GM12864 (cell line): ENCODE measurements around the gene TSPYL1.
"Not testable (repeated sequence)": the region's sequence is repeated elsewhere in the genome, so short reads cannot be mapped to it uniquely, and the experiment has no call there.

Experiments used
- DNase-seq: peaks from one replicate; pipeline ENCODE4 v3.0.0-alpha.2; 2011; ENCODE audit warnings: low read depth
- H3K4me3 ChIP-seq: 2 replicates; pipeline ENCODE4 v1.5.1; 2011; ENCODE audit warnings: mild to moderate bottlenecking, low read depth, low read length, control low read depth
- TF ChIP-seq, protein P1 (sequence below): IDR thresholded peaks from 2 replicates; pipeline ENCODE4 v1.5.1; 2011; ENCODE audit warnings: low read depth, mild to moderate bottlenecking, moderate library complexity, low read length, control low read depth, inconsistent platforms; ENCODE audit errors: missing control alignments

TSPYL1 gene

DNA sequence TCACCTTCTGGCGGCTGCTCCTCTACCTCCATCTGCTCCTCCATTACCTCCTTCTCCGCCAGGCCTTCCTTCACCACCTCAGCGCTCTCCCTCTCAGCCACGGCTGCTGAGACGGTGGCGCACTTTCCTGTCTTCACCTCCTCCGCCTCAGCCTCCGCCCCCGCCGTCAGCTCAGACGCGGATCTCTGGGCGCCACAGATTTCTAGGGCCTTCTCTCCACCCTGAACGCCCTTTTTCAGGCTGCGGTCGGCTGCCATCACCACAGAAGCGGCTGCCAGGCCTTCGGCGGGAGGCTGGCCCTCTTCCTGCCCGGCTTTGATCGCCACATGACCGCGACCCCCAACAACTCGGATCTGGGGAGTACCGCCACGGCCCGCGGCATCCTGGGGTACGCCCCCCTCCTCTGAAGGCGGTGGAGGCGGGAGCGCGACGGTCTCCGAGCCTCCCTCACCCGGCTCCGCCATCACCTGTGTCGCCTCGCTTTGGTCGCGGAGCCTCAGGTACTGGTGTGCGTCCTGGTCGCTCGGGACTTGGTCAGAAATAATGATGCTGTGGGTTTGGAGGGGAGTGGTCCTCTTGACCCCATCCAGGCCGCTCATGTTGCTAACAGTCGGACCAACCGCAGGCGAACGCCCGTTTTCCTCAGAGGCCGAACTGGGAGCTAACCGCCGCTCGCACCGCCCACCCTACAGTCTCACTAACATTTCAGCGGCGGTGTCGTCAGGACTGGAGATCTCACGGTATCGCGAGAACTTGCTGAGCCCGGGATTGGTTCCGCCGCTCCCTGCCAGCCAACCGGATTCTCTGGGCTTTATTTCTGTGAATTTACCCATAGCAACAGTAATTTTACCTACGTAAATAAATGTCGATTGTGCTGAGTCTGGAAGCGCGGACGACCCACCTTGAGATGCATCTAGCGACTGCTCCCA is at the start of gene TSPYL1:
Gene TSPYL1 (minus strand): TSS at position 699 of the 929 bp plus-strand sequence. CDS start 100 bp downstream, at position 599.
- TF ChIP-seq, protein P1, sequence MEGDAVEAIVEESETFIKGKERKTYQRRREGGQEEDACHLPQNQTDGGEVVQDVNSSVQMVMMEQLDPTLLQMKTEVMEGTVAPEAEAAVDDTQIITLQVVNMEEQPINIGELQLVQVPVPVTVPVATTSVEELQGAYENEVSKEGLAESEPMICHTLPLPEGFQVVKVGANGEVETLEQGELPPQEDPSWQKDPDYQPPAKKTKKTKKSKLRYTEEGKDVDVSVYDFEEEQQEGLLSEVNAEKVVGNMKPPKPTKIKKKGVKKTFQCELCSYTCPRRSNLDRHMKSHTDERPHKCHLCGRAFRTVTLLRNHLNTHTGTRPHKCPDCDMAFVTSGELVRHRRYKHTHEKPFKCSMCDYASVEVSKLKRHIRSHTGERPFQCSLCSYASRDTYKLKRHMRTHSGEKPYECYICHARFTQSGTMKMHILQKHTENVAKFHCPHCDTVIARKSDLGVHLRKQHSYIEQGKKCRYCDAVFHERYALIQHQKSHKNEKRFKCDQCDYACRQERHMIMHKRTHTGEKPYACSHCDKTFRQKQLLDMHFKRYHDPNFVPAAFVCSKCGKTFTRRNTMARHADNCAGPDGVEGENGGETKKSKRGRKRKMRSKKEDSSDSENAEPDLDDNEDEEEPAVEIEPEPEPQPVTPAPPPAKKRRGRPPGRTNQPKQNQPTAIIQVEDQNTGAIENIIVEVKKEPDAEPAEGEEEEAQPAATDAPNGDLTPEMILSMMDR: peak; percentile 18
- H3K4me3 ChIP-seq: peak within 1 kb of the TSS; percentile 90
- peak; percentile 93 for DNase-seq

DNA sequence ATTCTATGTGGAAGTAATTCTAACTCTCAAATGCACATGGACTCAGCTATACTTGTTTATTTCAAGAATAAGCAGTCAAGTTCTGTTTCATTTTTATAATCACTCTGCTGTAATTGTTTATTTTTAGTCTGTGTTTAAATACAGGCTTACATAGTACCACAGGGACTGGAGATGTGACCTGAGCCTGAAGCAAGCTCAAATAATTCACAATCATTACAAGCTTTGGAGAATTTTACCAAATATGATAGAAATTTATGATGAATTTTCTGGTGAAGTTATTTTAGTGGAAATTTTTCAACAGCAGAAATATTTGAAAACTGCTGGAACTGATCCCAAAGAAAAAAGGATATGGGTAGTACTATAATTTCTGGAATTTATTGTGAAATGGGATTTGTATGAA is 49.4 kb upstream of the TSPYL1 start:
- H3K4me3 ChIP-seq: no peak overlapping the region
- TF ChIP-seq, protein P1: no peak
- DNase-seq: no peak

DNA sequence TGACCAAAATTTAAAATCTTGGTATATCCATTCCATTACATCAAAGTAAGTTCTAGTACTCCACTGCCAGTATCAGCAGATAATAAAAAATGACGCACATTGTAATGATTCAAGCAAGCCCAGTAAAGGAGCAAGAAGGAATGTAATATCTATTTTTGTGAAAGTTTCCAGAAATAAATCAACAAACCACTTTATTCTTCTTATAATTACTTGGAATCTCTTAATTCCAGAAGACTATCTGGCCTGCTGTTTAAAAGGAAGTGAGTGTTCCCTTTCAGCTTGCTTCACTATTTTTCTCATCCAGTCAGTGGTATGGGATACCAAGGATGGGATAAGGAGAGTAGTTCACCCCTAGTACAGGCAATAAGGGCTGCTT is 48.8 kb upstream of the TSPYL1 start:
- TF ChIP-seq, protein P1: no peak
- H3K4me3 ChIP-seq: no peak overlapping the region
- no peak for DNase-seq

DNA sequence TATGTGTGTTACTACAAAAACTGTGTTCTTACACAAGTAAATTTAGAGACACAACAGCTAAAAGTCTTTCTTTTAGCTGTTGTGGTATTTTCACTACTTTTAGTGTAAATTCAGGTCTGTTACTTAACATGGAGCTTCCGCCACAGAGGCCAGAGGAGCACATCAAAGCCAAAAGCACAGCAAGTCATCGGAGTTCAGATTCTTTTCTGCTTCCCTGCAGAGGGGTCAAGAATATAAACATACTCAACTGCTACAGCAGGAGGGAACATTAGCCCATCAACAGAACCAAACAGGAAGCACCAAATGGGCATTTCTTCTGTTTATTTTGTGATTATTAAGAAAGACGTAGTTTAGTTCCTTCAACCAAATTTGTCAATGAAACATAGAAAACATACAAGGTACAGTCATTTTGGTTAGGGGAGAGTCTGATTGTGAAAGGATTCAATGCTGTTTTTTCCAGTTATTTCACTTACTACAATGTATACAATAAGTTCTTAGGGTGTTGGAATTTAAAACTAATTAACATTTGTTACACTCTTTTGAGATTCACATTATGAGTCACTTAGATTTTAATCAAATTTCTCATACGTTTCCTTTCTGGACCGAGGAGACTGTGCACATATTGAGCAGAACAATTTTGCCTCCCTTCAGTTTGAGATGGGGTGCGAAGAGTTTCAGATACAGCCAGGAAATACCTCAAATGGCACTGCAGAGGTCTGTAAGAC is 48.2 kb upstream of the TSPYL1 start:
- DNase-seq: no peak
- TF ChIP-seq, protein P1: no peak
- no peak overlapping the region for H3K4me3 ChIP-seq

DNA sequence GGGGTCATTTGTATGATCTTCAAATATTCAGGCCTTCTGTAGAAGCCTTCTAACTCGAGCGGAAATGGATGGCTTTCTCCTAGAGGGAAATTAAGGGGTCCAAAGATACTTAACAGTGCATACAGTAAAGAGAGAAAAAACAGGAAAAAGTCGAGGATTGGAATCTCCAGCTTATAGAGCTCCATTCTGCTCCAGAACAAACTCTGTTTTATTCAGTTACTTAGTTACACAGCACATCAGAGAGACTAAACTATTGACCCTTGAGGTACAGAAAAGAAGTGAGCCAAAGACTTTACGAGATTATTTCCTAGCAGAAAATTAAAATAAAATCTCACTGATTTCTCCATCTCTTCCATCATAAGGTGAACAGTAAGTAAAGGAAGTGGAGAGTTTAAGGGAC is 47.3 kb upstream of the TSPYL1 start:
- DNase-seq: no peak
- no peak overlapping the region for H3K4me3 ChIP-seq
- TF ChIP-seq, protein P1: no peak

DNA sequence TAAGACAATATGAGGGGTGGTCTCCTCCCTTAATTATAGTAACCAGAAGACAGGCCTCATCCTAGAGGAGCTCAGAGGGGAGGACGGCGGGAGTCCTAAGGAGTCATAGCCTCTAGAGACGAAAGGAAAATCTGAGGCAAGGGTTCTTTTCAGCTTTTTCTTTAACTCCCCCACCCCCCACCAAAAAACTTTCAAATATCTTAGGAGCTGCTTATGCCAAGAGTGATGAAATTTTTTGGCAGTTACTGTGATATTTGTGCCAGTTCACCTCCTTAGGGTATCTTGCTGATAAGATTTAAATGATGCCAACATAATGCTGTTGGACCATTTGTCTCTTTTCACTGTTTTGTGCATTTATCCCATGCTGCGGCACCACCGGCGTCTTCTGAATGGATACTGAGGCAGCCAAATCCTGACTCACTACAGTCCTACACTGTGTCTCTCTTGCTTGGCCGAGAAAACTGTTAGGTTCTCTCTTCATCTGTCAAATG is 46.5 kb upstream of the TSPYL1 start:
- no peak overlapping the region for H3K4me3 ChIP-seq
- TF ChIP-seq, protein P1: no peak
- DNase-seq: no peak

DNA sequence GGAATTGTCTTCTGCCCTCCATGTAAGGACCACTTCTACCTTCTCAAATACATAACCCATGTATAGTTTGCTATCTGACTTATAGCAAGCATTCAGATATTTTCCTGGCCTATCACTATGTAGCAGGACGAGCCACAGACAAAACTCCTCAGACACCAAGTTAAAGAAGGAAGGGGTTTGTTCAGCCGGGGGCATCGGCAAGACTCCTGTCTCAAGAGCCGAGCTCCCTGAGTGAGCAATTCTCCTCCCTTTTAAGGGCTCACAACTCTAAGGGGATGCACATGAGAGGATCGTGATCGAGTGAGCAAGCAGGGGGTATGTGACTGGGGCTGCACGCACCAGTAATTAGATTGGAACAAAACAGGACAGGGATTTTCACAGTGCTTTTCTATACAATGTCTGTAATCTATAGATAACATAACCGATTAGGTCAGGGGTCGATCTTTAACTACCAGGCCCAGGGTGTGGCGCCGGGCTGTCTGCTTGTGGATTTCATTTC is 46.0 kb upstream of the TSPYL1 start:
- H3K4me3 ChIP-seq, DNase-seq: not testable (repeated sequence)
